ENCODE measurements around the gene SKA2. TPM values are rescaled to one million over a fixed set of nuclear protein-coding genes. Genes with fewer than 3 reads are reported as not detected.

Gene SKA2
- total and polyA plus RNA-seq, 2 of the 8 experiments (the other 6 are each of a cell fraction or from before 2014, with no cell fraction given), result 15.6 to 95.8 TPM

DNA sequence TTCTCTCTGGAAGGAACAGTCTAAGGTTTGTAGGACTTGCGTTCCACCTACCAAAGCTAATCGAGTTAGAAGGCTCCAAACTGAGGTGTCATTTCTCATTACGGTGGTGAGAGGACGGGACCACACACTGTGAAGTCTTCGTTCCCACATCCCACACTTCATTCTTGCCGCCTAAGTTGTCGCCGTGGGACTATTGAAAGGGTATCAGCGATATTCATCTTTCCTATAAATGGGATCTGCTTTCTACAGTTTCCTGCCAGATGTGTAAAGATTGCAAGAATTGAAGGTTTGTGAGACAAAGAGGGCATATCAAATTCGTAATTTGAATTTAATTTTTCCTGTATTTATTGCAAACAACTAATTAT is 47.7 kb downstream of the SKA2 start (continued):
- TF ChIP-seq CHD7 (IDR thresholded peaks at IDR 0.05; ENCODE audit: insufficient replicate concordance, low read length) (peak; percentile 34), POLR2A (IDR thresholded peaks at IDR 0.05; ENCODE audit: control extremely low read depth in 1 of 2, low read depth in 2 of 2, low read length in 2 of 2) (no peak)
